OCI-LY7 (cell line): ENCODE results near the gene ASB13. TPM values are rescaled to one million over a fixed set of nuclear protein-coding genes. Genes with fewer than 3 reads are reported as not detected.

Experiments used
- BruUV-seq: library from RNA; stranded (reverse); fragments of 400-500 nt; replicated peaks from 2 replicates; lab custom pipeline; 2021; lab: Mats Ljungman, UMichigan
- CTCF ChIA-PET: fragments of 300-600 bp; sonication (Branson Sonifier 250); formaldehyde crosslinking; loops from one replicate; lab custom pipeline; 2022; ENCODE audit warnings: antibody characterized with exemption; ENCODE audit not compliant: unreplicated experiment; lab: Charles Lee
- POLR2A ChIA-PET: fragments of 300-600 bp; sonication (Branson Sonifier 250); formaldehyde crosslinking; loops from one replicate; lab custom pipeline; 2022; ENCODE audit warnings: antibody characterized with exemption; lab: Charles Lee
- DNase-seq: peaks from one replicate; pipeline ENCODE4 v3.0.0-alpha.2; 2015; ENCODE audit warnings: low spot score
- H2AFZ ChIP-seq: fragments of 200-600 bp; sonication (generic), shearing (Covaris generic); 2 replicates; pipeline ENCODE4 v1.6.1; 2014; ENCODE audit warnings: mild to moderate bottlenecking, antibody characterized with exemption, low read length, moderate library complexity
- H3K27ac ChIP-seq: fragments of 200-600 bp; sonication (generic); 2 replicates; pipeline ENCODE4 v1.5.1; 2014; ENCODE audit warnings: mixed run types, low read depth, mild to moderate bottlenecking, moderate library complexity, low read length, inconsistent platforms; ENCODE audit not compliant: poor library complexity, severe bottlenecking
- H3K36me3 ChIP-seq: fragments of 200-600 bp; sonication (generic); 2 replicates; pipeline ENCODE4 v1.6.1; 2014; ENCODE audit warnings: mild to moderate bottlenecking, antibody characterized with exemption, low read length, moderate library complexity, mixed read lengths; ENCODE audit not compliant: insufficient read depth
- H3K4me1 ChIP-seq: fragments of 200-600 bp; sonication (generic); 2 replicates; pipeline ENCODE4 v1.5.1; 2014; ENCODE audit warnings: mild to moderate bottlenecking, low read length; ENCODE audit not compliant: insufficient read depth, poor library complexity, severe bottlenecking
- H3K4me2 ChIP-seq: fragments of 200-600 bp; sonication (generic); 2 replicates; pipeline ENCODE4 v1.6.1; 2014; ENCODE audit warnings: mild to moderate bottlenecking, low read length
- H3K4me3 ChIP-seq: fragments of 200-600 bp; sonication (generic); 2 replicates; pipeline ENCODE4 v1.5.1; 2014; ENCODE audit warnings: mild to moderate bottlenecking, low read depth, low read length; ENCODE audit not compliant: poor library complexity, severe bottlenecking
- H3K79me2 ChIP-seq: fragments of 200-600 bp; sonication (generic); 2 replicates; pipeline ENCODE4 v1.6.1; 2016; ENCODE audit warnings: low read depth, mild to moderate bottlenecking, low read length, moderate library complexity, mixed read lengths; ENCODE audit not compliant: insufficient read depth
- H3K9me2 ChIP-seq: fragments of 200-600 bp; sonication (generic); 2 replicates; pipeline ENCODE4 v1.6.1; 2016; ENCODE audit warnings: mild to moderate bottlenecking, low read length, mixed read lengths; ENCODE audit not compliant: insufficient read depth
- H3K9me3 ChIP-seq: fragments of 200-600 bp; sonication (generic); 2 replicates; pipeline ENCODE4 v1.6.1; 2014; ENCODE audit warnings: mild to moderate bottlenecking, mixed run types, low read length, mixed read lengths
- H4K20me1 ChIP-seq: fragments of 200-600 bp; sonication (generic); 2 replicates; pipeline ENCODE4 v1.6.1; 2014; ENCODE audit warnings: mild to moderate bottlenecking, antibody characterized with exemption, low read length, moderate library complexity, mixed read lengths; ENCODE audit not compliant: insufficient read depth
- CTCF ChIP-seq: fragments of 200-600 bp; sonication (generic); conservative IDR thresholded peaks from 2 replicates; pipeline ENCODE4 v1.5.1; 2014; ENCODE audit warnings: mild to moderate bottlenecking, antibody characterized with exemption, low read length, moderate library complexity, mixed read lengths
- EZH2phosphoT487 ChIP-seq: fragments of 200-600 bp; sonication (generic); IDR thresholded peaks from 2 replicates; pipeline ENCODE4 v1.6.1; 2018; ENCODE audit warnings: low read depth, borderline replicate concordance, mild to moderate bottlenecking, mixed run types, antibody characterized with exemption, low read length, moderate library complexity, mixed read lengths
- intact Hi-C: fragments of 100-400 bp; cut with micrococcal nuclease; formaldehyde crosslinking; loops from one replicate; pipeline ENCODE4 v1.10.0; 2022; ENCODE audit not compliant: unreplicated experiment
- total RNA-seq, 2 experiments: library from RNA; depleted of rRNA in 1 of 2; stranded (reverse); fragments of >200 nt in 1 of 2; shearing (Covaris generic) in 1 of 2; gene quantifications; 2 replicates each; pipeline ENCODE4 v1.2.3, GENCODE V29; 2014 to 2022

The ASB13 gene
- total RNA-seq, 2 experiments from 2014 or later, result 25.6 to 108 TPM

- Histone ChIP-seq H3K9me2 (no peaks in the 10 kb centered on the region), H3K4me2 (peak overlapping the region; percentile 49), H3K27ac (no peak overlapping the region), H2AFZ (no peak overlapping the region), H3K4me1 (peaks cover 80% of the 10 kb centered on the region), H3K79me2 (peaks cover 98% of the 10 kb centered on the region), H3K36me3 (peaks cover 57% of the 10 kb centered on the region), H3K4me3 (no peak overlapping the region), H3K9me3 (no peaks in the 10 kb centered on the region), H4K20me1 (peaks cover 50% of the 10 kb centered on the region; the same call in 1 of the 2 replicates)
- DNase-seq, result no peak
- ChIA-PET CTCF (interaction anchor here (1.7 kb wide), 1 partner anchor 10 kb away, joined by 4 read pairs; no protein-coding TSS in a partner anchor), POLR2A (interaction anchor here (0.6 to 7.1 kb wide), 8 partner anchors 9 to 56 kb away, joined by 3 to 45 read pairs (median 6); no protein-coding TSS in a partner anchor)
- no peak for TF ChIP-seq EZH2phosphoT487
- TF ChIP-seq CTCF, result no peak
- no TSS peak for BruUV-seq
- intact Hi-C loops, result no loop called here
These were observed 44.5 kb upstream of the ASB13 start for GRCh38 chr10:5710859-5711258.

GRCh38 chr10:5709865-5710264, 43.5 kb upstream of the ASB13 start:
- H3K79me2 ChIP-seq, result peaks cover 98% of the 10 kb centered on the region
- CTCF ChIA-PET, result no interaction called here
- POLR2A ChIA-PET, result interaction anchor here (1.2 to 7.1 kb wide), 7 partner anchors 9 to 23 kb away, joined by 3 to 45 read pairs (median 5); no protein-coding TSS in a partner anchor
- no peaks in the 10 kb centered on the region for H3K9me2 ChIP-seq
- H3K4me2 ChIP-seq, result peak overlapping the region; percentile 49
- no peak for DNase-seq
- no TSS peak for BruUV-seq
- intact Hi-C loops, result no loop called here
- peaks cover 70% of the 10 kb centered on the region for H3K4me1 ChIP-seq
- peaks cover 6% of the 10 kb centered on the region for H3K9me3 ChIP-seq
- peaks cover 56% of the 10 kb centered on the region; the same call in 1 of the 2 replicates for H4K20me1 ChIP-seq
- H3K27ac ChIP-seq, result no peak overlapping the region
- no peak overlapping the region for H3K4me3 ChIP-seq
- TF ChIP-seq EZH2phosphoT487 (no peak), CTCF (no peak)
- no peak overlapping the region for H2AFZ ChIP-seq
- peaks cover 65% of the 10 kb centered on the region for H3K36me3 ChIP-seq

- DNase-seq, result no peak
- H3K27ac ChIP-seq, result no peak overlapping the region
- H3K4me1 ChIP-seq, result peaks cover 58% of the 10 kb centered on the region
- intact Hi-C loops, result no loop called here
- peaks cover 55% of the 10 kb centered on the region; the same call in 1 of the 2 replicates for H4K20me1 ChIP-seq
- no peaks in the 10 kb centered on the region for H3K9me2 ChIP-seq
- H2AFZ ChIP-seq, result no peak overlapping the region
- no peak for TF ChIP-seq EZH2phosphoT487
- no peak for TF ChIP-seq CTCF
- ChIA-PET CTCF (no interaction called here), POLR2A (interaction anchor here (0.5 to 7.1 kb wide), 6 partner anchors 9 to 192 kb away, joined by 3 to 45 read pairs (median 6); partner anchors contain the start of gene FBH1)
- BruUV-seq, result no TSS peak
- no peak overlapping the region for H3K4me2 ChIP-seq
- peaks cover 58% of the 10 kb centered on the region for H3K36me3 ChIP-seq
- H3K9me3 ChIP-seq, result peaks cover 9% of the 10 kb centered on the region
- peaks cover 98% of the 10 kb centered on the region for H3K79me2 ChIP-seq
- no peak overlapping the region for H3K4me3 ChIP-seq
These were observed 42.0 kb upstream of the ASB13 start for GRCh38 chr10:5708356-5708755.
